HTERT RPE-1 (cell line): ENCODE results near the gene MTX2.
"Not testable (repeated sequence)": the region's sequence is repeated elsewhere in the genome, so short reads cannot be mapped to it uniquely, and the experiment has no call there.

Experiments used
- in situ Hi-C: fragments of 300-500 bp; cut with MboI; formaldehyde crosslinking; loops from 4 replicates; pipeline ENCODE4 v1.14.3; 2020; ENCODE audit warnings: low sequenced_read_pairs

The MTX2 gene

DNA sequence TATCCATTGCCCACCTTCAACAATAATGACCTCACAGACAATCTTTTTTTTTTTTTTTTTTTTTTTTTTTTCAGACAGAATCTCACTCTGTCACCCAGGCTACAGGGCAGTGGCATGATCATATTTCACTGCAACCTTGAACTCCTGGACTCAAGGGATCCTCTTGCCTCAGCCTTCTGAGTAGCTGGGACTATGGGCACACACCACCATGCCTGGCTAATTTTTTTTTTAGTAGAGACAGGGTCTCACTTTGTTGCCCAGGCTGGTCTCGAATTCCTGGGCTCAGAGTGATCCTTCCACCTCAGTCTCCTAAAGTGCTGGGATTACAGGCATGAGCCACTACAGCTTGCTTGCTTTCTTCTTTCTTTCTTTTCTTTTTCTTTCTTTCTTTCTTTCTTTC is 103.9 kb downstream of the MTX2 start:
- in situ Hi-C loops, result not testable (repeated sequence)

DNA sequence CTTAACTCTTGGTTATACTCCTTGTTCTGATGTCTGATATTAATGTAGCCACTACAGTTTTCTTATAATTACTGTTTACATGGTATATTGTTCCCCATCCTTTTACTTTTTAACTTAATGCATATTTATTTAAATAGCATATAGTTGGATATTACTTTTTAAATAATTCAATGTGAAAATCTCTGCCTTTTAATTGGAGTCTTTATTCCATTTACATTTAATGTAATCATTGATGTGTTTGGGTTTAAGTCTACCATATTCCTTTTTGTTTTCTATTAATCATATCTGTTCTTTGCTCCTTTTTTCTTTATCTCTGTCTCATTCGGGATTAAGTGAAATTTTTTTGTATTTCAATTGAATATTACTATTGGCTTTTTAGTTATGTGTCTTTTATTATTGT is 109.1 kb downstream of the MTX2 start:
- in situ Hi-C loops, result no loop called here

DNA sequence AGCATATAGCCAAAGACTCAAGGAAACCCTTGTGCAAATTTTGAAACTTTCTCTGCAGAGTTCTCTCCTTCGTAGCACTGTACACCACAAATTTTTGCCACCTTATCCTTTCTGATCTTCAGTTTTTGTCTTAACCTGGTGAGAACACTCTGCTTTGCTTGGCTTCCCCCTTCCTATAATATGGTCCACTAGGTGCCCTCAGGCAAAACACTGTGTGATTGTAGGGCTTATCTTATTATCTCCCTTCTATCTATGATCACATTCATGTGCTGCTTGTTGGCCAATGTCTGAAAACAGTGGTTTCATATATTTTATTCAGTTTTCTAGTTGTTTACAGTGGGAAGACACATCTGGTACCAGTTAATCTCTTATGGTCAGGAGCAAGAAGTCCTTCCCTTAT is 111.1 kb downstream of the MTX2 start:
- in situ Hi-C loops, result no loop called here

DNA sequence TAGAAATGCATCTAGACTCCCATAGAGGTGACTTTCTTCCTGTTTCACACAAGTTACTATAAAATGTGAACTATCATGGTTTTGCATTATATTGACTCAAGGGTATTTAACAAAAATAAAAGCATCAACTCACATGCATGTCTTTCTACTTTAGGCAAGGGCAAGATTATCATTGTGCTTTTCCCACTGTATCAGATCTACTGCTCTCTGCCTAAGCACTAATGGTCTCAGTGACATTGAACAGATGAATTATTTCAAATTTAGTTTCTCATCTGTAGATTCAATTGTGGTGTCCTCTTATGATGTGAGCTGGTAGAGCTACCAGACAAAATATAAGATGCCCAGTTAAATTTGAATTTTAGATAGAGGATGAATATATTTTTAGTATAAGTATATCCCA is 113.9 kb downstream of the MTX2 start:
- in situ Hi-C loops, result no loop called here

DNA sequence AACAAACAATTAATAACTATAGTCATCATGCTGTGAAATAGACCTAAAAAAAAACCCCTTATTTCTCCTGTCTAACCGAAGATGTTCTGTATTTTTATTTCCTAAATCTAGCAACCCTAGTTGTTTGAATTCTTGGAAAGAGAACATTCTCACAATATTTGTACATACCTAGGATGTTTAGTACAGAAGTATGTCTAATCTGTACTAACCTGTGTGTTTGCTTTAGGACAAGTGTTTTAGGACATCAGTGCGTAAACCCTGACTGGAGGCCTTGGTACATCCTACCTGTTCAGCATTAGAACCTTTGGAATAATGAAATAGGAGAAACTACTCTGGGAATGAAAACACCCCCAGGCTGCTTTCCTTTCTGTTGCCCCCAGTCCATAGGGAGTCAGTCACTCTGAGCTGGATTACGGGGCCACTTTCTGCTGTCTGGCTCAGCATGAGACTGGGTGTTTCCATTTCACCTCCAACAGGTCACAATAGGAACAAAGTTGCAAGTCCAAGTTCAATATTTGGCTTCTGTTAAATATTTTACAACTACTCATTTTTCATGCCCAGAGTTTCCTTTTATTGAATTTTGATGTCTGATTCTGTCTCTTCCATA is 114.7 kb downstream of the MTX2 start:
- in situ Hi-C loops, result no loop called here

DNA sequence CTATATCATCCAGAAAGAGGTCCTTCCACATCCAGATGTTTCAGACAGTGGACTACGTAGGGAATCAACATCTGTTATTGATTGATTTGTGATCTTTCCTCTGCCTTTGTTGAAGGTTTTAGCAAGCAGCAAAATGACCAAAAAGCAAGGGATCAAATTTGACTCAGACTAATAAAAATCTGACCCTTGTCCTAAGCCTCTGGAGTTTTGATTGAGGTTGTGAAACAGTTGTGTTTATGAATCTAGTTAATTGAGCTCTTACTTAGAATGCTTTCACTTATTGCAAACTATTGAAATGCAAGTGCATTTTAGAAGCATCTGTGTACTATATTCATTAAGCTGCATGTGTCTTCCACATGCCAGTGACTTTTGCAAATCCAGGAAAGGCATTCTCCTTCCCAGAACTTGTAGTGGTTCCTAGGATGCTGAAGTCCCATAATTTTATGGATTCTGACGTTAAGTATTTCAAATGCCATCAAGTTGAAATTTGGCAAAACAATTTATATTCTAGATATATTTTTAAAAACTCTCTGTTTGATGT is 116.0 kb downstream of the MTX2 start:
- in situ Hi-C loops, result no loop called here

DNA sequence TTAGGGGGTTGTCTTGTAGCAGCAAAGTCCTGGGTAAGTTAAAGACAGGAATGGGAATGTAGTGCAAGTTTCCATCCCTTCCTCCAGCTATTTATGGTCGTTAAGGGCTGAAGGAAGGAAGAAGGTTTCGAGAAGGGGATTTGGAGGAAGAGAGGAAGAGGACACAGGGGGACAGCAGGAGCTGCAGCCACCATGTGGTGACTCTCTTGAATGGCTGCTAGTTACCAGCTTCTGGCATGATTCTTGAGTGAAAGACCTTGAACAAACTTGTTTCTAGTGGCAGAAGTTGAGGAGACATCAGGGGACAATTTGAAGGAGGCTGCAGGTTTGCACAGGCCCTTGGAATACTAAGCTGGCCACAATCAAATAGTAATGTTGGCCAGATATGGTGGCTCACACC is 116.6 kb downstream of the MTX2 start:
- in situ Hi-C loops, result no loop called here
